ENCODE results near the gene TOP3A. TPM values are rescaled to one million over a fixed set of nuclear protein-coding genes. Genes with fewer than 3 reads are reported as not detected.

The TOP3A gene
- total and polyA plus RNA-seq, 2 of the 4 experiments (the other 2 are of a cell fraction): 13.4 to 21.3 TPM

- H2AK5ac ChIP-seq (ENCODE audit: low read depth, low read length): no peak overlapping the region
- H3K23ac ChIP-seq (ENCODE audit: low read depth, low read length): no peak overlapping the region
- no peak overlapping the region for H3K14ac ChIP-seq (replicated peaks; ENCODE audit: low read depth, low read length)
- no peak overlapping the region for H3K9ac ChIP-seq (ENCODE audit: low read depth, low read length)
- no peak overlapping the region for H3K4me2 ChIP-seq (ENCODE audit: low read depth, low read length)
- no peaks in the 10 kb centered on the region for H3K27me3 ChIP-seq (ENCODE audit: control insufficient read depth, insufficient read depth, low read length)
- H3K4ac ChIP-seq (ENCODE audit: low read depth, low read length): no peak overlapping the region
- peaks cover 15 to 65% of the 10 kb centered on the region in 2 experiments for H3K79me1 ChIP-seq (ENCODE audit: low read depth in 1 of 2, low read length in 2 of 2)
- no TSS peak for BruUV-seq (replicated peaks)
- no peak overlapping the region for H2BK20ac ChIP-seq (ENCODE audit: low read depth, low read length)
- no peak overlapping the region for H2AK9ac ChIP-seq (replicated peaks; ENCODE audit: low read depth, low read length, poor library complexity)
- no peak overlapping the region for H2BK5ac ChIP-seq (ENCODE audit: low read depth, low read length, poor library complexity, severe bottlenecking)
- no peak overlapping the region for H4K8ac ChIP-seq (ENCODE audit: low read depth in 2 of 2, low read length in 2 of 2)
- no peak overlapping the region for H4K5ac ChIP-seq (ENCODE audit: low read depth, low read length)
- H4K91ac ChIP-seq (ENCODE audit: insufficient read depth, low read depth, low read length): no peak overlapping the region
- H3K4me1 ChIP-seq (ENCODE audit: control insufficient read depth, insufficient read depth, low read length): peaks cover 8% of the 10 kb centered on the region
- no peaks in the 10 kb centered on the region for H3K9me1 ChIP-seq (ENCODE audit: insufficient read depth, low read length)
- H2AFZ ChIP-seq (replicated peaks; ENCODE audit: low read length, poor library complexity): no peak overlapping the region
- in situ Hi-C loops (cut with MboI; ENCODE audit: low sequenced_read_pairs): no loop called here
- H2BK120ac ChIP-seq (ENCODE audit: low read depth, low read length): no peak overlapping the region
- no peak overlapping the region for H2BK15ac ChIP-seq (ENCODE audit: low read depth, low read length)
- ChIA-PET CTCF (no interaction called here), POLR2A (ENCODE audit: unreplicated experiment) (no interaction called here)
- peaks cover 26% of the 10 kb centered on the region for H4K20me1 ChIP-seq (ENCODE audit: insufficient read depth, low read length)
- H3K36me3 ChIP-seq (ENCODE audit: control insufficient read depth, insufficient read depth, low read length): peaks cover 67% of the 10 kb centered on the region
- DNase-seq (no peak), ATAC-seq (ENCODE audit: low read depth) (no peak)
- no peak overlapping the region for H3K4me3 ChIP-seq (ENCODE audit: insufficient read depth, low read depth, low read length)
- H3K9me3 ChIP-seq (ENCODE audit: control insufficient read depth, insufficient read depth, low read length): no peaks in the 10 kb centered on the region
- no peak overlapping the region for H3K18ac ChIP-seq (ENCODE audit: low read depth, low read length)
- H3K27ac ChIP-seq (ENCODE audit: insufficient read depth, low read length): no peak overlapping the region
- no peak overlapping the region for H3K56ac ChIP-seq (ENCODE audit: extremely low read depth, insufficient read depth, low read length)
- WGBS, 2 experiments (ENCODE audit: extremely low coverage in 2 of 2, insufficient read length in 1 of 2): 96% methylated on average over 4 of the region's 27 CpGs; no CpG with 5 or more reads in 1 of the 2 experiments
- dilution Hi-C loops (cut with HindIII; ENCODE audit: low sequenced_read_pairs, unreplicated experiment): no loop called here
- intact Hi-C loops (cut with micrococcal nuclease): no loop called here
- TF ChIP-seq RFX5 (IDR thresholded peaks at IDR 0.05; ENCODE audit: low read depth, low read length): no peak
- TF ChIP-seq BHLHE40 (IDR thresholded peaks at IDR 0.05; ENCODE audit: low read depth, low read length): no peak
- TF ChIP-seq CEBPB (IDR thresholded peaks at IDR 0.05; ENCODE audit: low read depth, low read length): no peak
- TF ChIP-seq RCOR1 (IDR thresholded peaks at IDR 0.05; ENCODE audit: insufficient replicate concordance, low read length): no peak
- TF ChIP-seq SMC3 (IDR thresholded peaks at IDR 0.05; ENCODE audit: low read depth, low read length): no peak
- no peak for TF ChIP-seq RAD21 (IDR thresholded peaks at IDR 0.05; ENCODE audit: low read length)
- no peak for TF ChIP-seq POLR2A (IDR thresholded peaks at IDR 0.05; ENCODE audit: low read depth, low read length)
- no peak for TF ChIP-seq MAFK (IDR thresholded peaks at IDR 0.05; ENCODE audit: low read depth, low read length)
- no peak for TF ChIP-seq MXI1 (IDR thresholded peaks at IDR 0.05; ENCODE audit: borderline replicate concordance, low read depth, low read length)
- no peak for TF ChIP-seq USF2 (IDR thresholded peaks at IDR 0.05; ENCODE audit: low read depth, low read length)
- no peak for TF ChIP-seq CHD1 (IDR thresholded peaks at IDR 0.05; ENCODE audit: low read depth, low read length)
- no peak for TF ChIP-seq NFE2L2 (IDR thresholded peaks at IDR 0.05; ENCODE audit: low read depth, low read length)
- no peak for TF ChIP-seq CTCF (conservative IDR thresholded peaks at IDR 0.05; ENCODE audit: low read depth, low read length)
- no peak for TF ChIP-seq ELK1 (IDR thresholded peaks at IDR 0.05; ENCODE audit: borderline replicate concordance, low read depth, low read length)
- TF ChIP-seq FOS (IDR thresholded peaks at IDR 0.05; ENCODE audit: low read depth, low read length): no peak
Observed at GRCh38 chr17:18253947-18254821, 60.6 kb downstream of the TOP3A start.

Data from IMR-90 (cell line).